ENCODE data around the gene ACSL5.
"Not testable (repeated sequence)": the region's sequence is repeated elsewhere in the genome, so short reads cannot be mapped to it uniquely, and the experiment has no call there.

The ACSL5 gene

DNA sequence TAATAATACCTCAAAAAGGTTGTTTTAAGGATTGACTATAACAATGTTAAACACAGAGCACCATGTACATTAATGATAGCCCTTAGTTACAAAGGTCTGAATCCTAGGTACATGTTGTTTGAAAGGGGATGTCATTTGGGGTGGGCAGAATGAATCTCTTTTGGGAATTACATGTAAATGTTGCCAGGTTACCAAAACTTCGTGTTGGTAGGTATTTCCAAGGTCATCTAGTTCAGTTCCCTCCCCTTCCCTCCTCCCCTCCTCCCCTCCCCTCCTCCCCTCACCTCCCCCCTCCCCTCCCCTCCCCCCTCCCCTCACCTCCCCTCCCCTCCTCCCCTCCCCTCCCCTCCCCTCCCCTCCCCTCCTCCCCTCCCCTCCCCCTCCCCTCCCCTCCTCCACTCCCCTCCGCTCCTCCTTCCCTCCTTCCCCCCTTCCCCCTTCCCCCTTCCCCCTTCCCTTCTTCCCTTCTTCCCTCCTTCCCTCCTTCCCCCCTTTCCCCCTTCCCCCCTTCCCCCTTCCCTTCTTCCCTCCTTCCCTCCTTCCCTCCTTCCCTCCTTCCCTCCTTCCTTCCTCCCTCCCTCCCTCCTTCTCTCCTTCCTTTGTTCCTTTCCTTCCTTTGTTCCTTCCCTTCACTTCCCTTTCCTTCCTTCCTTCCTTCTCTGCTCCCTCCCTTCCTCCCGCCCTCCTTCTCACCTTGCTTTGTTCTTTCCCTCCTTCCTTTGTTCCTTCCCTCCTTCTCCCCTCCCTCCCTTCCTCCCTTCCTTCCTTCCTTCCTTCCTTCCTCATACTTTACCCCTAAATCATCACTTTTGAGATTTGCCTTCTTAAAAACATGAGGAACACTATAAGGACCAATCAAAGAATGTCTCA lies 81.2 kb downstream of the ACSL5 start:
- in situ Hi-C loops (cut with MboI; ENCODE audit: low sequenced_read_pairs) = no loop called here

DNA sequence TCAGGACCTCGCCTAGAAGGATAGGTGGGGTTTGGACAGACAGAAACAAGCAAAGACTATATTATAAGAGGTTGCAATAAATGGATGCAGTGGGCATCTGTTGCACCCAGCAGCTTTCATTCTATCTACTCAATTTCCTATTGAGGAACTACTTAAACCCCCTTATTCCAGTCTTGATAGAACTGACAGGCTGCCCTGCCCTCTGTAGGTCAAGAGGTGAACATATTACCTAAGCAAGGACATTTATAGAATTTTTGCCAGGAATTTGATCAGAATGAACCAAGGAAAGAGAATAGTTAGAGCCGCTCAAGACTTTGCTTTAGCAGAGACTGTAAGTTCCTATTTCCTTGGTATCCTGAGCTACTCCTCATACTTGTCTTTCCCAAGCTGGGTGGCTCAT lies 82.6 kb downstream of the ACSL5 start:
- in situ Hi-C loops (cut with MboI; ENCODE audit: low sequenced_read_pairs) = no loop called here

DNA sequence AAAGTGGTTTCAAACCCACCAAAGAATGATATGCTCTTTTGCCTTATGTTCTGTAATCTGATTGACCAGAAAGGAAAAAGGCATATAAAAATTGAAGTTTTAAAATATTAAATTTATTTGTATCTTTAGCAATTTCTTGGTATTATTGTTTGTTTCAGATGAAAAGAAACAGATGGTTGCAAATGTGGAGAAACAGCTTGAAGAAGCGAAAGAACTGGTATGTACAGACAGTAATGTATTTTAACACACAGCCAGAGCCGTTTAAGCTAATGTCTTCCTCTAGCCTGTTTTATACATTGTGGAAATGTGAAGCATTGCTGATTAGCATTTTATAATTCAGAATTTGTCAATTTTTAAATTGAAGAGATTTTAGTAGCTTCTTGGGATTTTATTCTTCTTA lies 86.5 kb downstream of the ACSL5 start:
- in situ Hi-C loops (cut with MboI; ENCODE audit: low sequenced_read_pairs) = no loop called here

DNA sequence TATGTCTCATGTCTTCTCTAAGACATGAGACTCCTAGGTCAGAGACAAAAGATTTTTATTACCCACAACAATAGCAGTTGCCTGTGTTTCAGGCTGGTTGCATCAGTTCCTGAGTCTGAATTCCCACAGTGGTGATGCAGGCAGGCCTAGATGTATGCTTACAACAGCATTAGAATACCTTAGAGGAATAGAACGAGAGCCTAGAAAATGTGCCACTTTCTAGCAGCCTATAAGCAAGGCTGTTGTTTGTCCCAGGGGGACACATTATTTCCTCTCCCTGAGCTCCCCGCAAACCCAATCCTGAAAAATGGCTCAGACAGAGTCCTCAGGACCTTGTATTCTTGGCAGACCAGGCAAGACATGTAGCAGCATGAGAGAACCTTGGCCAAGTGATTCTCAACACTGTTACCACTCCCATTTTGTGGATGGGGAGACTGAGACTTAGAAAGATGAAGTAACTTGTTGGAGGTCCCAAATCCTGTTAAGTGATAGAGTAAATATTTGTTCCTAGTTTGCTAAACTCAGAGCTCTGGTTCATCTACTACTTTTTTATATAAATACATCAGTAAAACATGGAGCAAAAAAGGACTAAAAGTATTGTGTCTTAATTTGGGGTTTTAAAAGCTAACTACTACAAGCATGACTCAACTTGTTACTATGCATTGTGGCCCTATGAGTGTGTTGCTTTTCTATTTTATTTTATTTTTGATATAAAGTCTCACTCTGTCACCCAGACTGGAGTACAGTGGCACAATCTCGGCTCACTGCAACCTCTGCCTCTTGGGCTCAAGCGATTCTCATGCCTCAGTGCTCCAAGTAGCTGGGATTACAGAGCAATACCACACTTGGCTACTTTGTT lies 87.3 kb downstream of the ACSL5 start:
- in situ Hi-C loops (cut with MboI; ENCODE audit: low sequenced_read_pairs) = no loop called here

DNA sequence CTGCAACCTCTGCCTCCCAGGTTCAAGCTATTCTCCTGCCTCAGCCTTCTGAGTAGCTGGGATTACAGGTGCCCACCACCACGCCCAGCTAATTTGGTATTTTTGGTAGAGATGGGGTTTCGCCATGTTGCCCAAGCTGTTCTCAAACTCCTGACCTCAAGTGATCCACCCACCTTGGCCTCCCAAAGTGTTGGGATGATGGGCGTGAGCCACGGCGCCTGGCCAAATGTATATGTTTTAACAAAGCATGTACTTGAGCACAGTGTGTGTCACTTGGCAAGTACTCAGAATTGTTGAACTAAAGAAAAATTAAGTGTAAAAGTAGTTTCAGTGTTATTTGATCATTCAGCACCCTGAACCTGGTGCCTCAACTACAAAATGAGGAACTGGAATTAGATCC lies 90.2 kb downstream of the ACSL5 start:
- in situ Hi-C loops (cut with MboI; ENCODE audit: low sequenced_read_pairs) = not testable (repeated sequence)

DNA sequence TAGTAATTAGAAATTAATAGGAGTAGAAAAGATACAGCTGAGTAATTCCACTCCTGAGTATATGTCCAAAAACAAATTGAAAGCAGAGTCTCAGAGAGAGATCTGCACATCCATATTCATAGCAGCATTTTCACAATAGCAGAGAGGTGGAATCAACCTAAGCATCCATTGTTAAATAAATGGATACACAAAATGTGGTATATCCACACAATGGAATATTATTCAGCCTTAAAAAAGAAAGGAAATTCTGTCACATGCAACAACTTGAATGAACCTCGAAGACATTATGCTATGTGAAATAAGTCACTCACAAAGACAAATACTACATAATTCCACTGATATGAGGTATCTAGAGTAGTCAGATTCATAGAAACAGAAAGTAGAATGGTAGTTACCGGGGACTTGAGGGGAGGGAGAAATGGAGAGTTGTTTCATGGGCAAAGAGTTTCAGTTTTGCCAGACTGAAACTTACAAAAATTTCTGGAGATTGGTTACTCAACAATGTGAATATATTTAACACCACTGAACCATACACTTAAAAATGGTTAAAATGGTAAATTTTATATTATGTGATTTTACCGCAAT lies 91.5 kb downstream of the ACSL5 start:
- in situ Hi-C loops (cut with MboI; ENCODE audit: low sequenced_read_pairs) = no loop called here

DNA sequence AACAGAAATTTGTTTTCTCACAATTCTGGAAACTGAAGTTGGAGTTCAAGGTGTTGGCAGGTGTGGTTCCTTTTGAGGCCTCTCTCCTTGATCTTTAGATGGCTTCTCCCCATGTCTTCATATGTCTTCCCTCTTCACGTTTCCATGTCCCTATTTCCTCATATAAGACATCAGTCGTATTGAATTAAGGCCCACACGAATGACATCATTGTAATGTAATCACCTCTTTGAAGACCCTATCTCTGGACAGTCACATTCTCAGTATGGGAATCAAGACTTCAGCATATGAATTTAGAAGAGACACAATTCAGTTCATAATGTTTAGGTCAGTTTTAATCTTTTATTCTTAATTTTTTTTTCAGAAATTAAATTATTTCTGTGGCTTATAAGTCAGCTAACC lies 92.9 kb downstream of the ACSL5 start:
- in situ Hi-C loops (cut with MboI; ENCODE audit: low sequenced_read_pairs) = no loop called here

DNA sequence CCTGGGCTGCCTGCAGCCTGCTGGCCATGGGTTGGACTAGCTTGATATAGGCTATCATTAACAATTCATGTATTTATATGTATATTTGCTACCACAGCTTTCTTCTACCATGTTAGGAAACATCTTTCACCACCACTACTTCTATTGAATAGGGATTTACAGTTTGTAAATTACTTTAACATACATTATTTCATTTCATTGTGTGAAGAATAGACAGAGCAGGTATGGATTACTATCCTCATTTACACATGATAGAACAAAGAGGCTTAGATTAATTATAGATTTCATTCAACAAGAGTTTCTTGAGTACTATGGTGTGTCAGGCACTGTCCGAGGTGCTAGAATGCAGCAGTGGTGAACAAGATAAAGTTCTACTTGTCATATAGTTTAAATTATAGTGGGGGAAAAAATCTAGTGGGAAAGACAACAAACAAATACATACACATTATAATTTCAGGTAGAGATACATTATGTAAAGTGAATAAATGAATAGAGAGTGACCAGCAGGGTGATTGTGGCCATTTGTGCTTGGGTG lies 93.7 kb downstream of the ACSL5 start:
- in situ Hi-C loops (cut with MboI; ENCODE audit: low sequenced_read_pairs) = no loop called here

DNA sequence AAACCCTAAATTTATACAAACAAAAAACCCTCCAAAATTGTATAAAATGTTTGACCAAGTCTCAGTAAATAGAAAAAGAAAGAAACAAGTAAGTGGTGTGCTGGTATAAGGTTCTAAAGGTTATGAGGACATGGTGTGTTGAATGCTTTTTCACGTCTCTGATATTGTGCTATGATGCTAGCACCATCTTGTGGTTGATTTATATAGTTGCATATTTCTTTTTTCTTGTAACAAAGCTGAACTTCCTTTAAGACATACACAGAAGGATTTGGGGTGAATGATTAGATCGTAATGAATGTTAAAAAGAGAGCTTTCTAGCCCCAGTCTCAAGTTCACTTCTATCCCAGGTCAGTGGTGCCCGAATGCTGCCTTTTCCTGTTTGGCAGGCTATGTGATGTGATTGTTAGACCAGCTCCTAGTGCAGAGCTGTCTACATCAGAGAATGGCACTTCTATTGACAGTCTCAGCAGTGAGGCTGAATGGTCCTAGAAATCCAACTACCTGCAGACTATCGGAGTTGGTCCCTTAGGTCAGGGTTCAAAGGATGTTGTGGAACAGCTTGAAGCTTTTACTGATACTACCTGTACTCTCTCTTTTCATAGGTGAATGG lies 98.1 kb downstream of the ACSL5 start:
- in situ Hi-C loops (cut with MboI; ENCODE audit: low sequenced_read_pairs) = no loop called here

DNA sequence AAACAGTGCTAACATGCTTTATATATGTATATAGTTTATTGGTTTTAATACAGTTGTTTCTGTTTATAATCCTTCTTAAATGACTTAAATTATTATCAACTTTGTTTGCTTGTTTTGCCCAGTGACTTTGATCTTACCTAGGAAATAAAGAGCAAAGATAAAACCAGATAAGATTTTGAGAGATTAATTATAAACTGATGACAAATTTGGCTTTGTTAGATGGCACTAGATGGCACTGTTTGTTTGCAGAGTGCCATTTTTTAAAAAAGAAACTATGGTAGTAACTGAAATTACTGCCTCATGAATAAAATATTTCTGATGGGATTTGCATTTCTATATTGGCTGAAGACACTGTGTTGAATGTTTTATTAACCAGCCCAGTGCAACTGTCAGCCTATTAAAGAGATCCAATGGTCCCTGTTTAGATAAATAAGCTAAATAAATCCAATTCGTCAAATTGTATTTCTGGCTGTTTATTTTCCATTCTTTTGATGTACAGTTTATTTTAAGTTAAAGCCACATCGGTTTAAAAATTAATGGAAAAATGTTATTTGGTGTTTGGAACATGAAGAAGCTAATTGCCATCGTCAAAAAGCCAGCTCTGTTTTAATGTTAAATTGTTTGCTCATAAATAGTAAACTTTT lies 101.8 kb downstream of the ACSL5 start:
- in situ Hi-C loops (cut with MboI; ENCODE audit: low sequenced_read_pairs) = no loop called here
